Spleen (tissue), 7 donors: ENCODE measurements around the gene ERO1B.

Experiments used
- CTCF ChIP-seq, 11 experiments: fragments of 200-600 bp in 7 of 11; fragments of 450-650 bp in 4 of 11; sonication (generic) in 4 of 11; IDR thresholded peaks in 8 of 11; conservative IDR thresholded peaks in 3 of 11; 1 replicate in 7 of 11; 2 replicates in 4 of 11; pipeline versions ENCODE4 v1.4.0 to v1.8.0; 2016 to 2021; ENCODE audit warnings: antibody characterized with exemption in 11 of 11, inconsistent platforms in 4 of 11, mild to moderate bottlenecking in 1 of 11
- POLR2A ChIP-seq, 3 donors: fragments of 450-650 bp; IDR thresholded peaks; one replicate each; pipeline ENCODE4 v1.5.1; 2017; ENCODE audit warnings: antibody characterized with exemption in 3 of 3, mild to moderate bottlenecking in 1 of 3
- POLR2AphosphoS5 ChIP-seq, 3 donors: sonication (generic); formaldehyde crosslinking; IDR thresholded peaks; one replicate each; pipeline ENCODE4 v1.5.1; 2017; ENCODE audit warnings: antibody characterized with exemption in 3 of 3
- donor health status: DM: no; HTN: no; CAD: no; lungs with moderate emphysema.
- donor health status: DM: no; HTN: no; CAD: no.
- donor health status: DM: no; HTN: no; CAD: no.

GRCh38 chr1:236193184-236193583 lies 88.6 kb downstream of the ERO1B start:
- TF ChIP-seq CTCF (IDR thresholded peaks at IDR 0.05 in 8 of 11, conservative IDR thresholded peaks at IDR 0.05 in 3 of 11) = no peak
- TF ChIP-seq POLR2A (IDR thresholded peaks at IDR 0.05) = no peak
- no peak for TF ChIP-seq POLR2AphosphoS5 (IDR thresholded peaks at IDR 0.05)
